Gastrocnemius medialis (tissue), 4 donors: ENCODE results near the gene BANF2. TPM values are rescaled to one million over a fixed set of nuclear protein-coding genes. Genes with fewer than 3 reads are reported as not detected.

Experiments used
- ATAC-seq, 2 donors: fragments of 150-250 bp; one replicate each; pipeline ENCODE4 v1.9.1; 2016
- DNase-seq, 2 donors: peaks; one replicate each; pipeline ENCODE4 v3.0.0-alpha.2; 2019
- H3K27ac ChIP-seq, 4 donors: fragments of 200-600 bp; sonication (generic); 1 replicate in 1 of 4; 2 replicates in 3 of 4; pipeline ENCODE4 v1.5.1; 2016 to 2018; ENCODE audit warnings: mild to moderate bottlenecking in 2 of 4, moderate library complexity in 1 of 4
- H3K27me3 ChIP-seq, 3 donors: fragments of 200-600 bp; sonication (generic) in 2 of 3; 1 replicate in 1 of 3; 2 replicates in 2 of 3; pipeline versions ENCODE4 v1.5.1 to v1.6.0; 2016 to 2019; ENCODE audit warnings: mild to moderate bottlenecking in 1 of 3, moderate library complexity in 1 of 3
- H3K36me3 ChIP-seq, 2 donors: fragments of 200-600 bp; sonication (generic) in 1 of 2; one replicate each; pipeline ENCODE4 v1.5.1; 2017 to 2018
- H3K4me1 ChIP-seq, 2 donors: fragments of 200-600 bp; sonication (generic) in 1 of 2; one replicate each; pipeline ENCODE4 v1.5.1; 2016 to 2017; ENCODE audit warnings: mild to moderate bottlenecking in 2 of 2
- H3K4me3 ChIP-seq, 4 donors: fragments of 200-600 bp; sonication (generic) in 3 of 4; 1 replicate in 1 of 4; 2 replicates in 3 of 4; pipeline ENCODE4 v1.5.1; 2016 to 2019; ENCODE audit warnings: mild to moderate bottlenecking in 2 of 4
- H3K9me3 ChIP-seq, 3 donors: fragments of 200-600 bp; sonication (generic) in 2 of 3; 1 replicate in 1 of 3; 2 replicates in 2 of 3; pipeline ENCODE4 v1.5.1; 2016 to 2019
- POLR2A ChIP-seq, 2 donors: fragments of 450-650 bp; IDR thresholded peaks; one replicate each; pipeline ENCODE4 v1.6.1; 2017; ENCODE audit warnings: antibody characterized with exemption in 2 of 2, mild to moderate bottlenecking in 2 of 2, moderate library complexity in 2 of 2
- in situ Hi-C, 4 donors: fragments of 200-750 bp; cut with MboI; loops; one replicate each; pipeline versions ENCODE4 v1.15.0 to v1.8.0; 2017; ENCODE audit warnings: low sequenced_read_pairs in 4 of 4
- intact Hi-C: fragments of 100-400 bp; cut with DNase I; formaldehyde crosslinking; loops from one replicate; pipeline ENCODE4 v1.15.1; 2023; ENCODE audit warnings: low total_unique reads
- total RNA-seq, 4 donors: library from RNA; depleted of rRNA; stranded (reverse); fragments of >200 nt; gene quantifications; one replicate each; pipeline versions ENCODE4 v1.1.0 to v1.2.3, GENCODE V29; 2016
- TF ChIP-seq, protein P1 (sequence below), 5 experiments: fragments of 450-650 bp in 3 of 5; fragments of 200-600 bp in 2 of 5; sonication (generic) in 2 of 5; IDR thresholded peaks in 4 of 5; conservative IDR thresholded peaks in 1 of 5; 1 replicate in 4 of 5; 2 replicates in 1 of 5; pipeline ENCODE4 v1.5.1; 2016 to 2019; ENCODE audit warnings: antibody characterized with exemption in 5 of 5, mild to moderate bottlenecking in 3 of 5, moderate library complexity in 3 of 5

BANF2 gene
- total RNA-seq, 4 donors from 2014 or later: not detected

DNA sequence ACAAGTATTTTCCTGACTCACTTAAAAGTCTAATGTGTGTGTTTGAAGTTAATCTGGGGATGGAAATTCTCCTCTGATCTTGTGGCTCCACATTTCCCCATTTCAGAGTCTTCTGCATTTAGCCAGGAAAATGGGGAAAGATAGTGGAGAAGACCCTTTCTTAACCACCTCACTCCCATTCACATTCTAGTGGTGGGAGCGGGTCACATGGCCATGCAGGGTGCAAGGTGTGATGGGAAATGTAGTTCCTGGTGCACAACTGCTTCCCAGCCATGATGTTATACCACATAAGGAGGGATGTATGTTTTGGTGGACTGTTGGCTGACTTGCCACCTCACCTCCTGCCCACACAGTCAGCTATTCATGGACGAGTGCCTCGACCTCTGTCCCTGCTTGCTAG, 61.8 kb downstream of the BANF2 start:
- Histone ChIP-seq H3K4me3 (no peak overlapping the region), H3K4me1 (no peaks in the 10 kb centered on the region), H3K27me3 (no peaks in the 10 kb centered on the region), H3K36me3 (no peaks in the 10 kb centered on the region), H3K9me3 (peaks cover 0 to 8% (median 0%) of the 10 kb centered on the region in 3 donors), H3K27ac (no peak overlapping the region)
- intact Hi-C loops (no loop called here), in situ Hi-C loops (loop anchor here in 1 of 4 donors (25.0 kb wide), 1 partner anchor 99 kb away; no protein-coding TSS in a partner anchor)
- no peak for ATAC-seq
- DNase-seq: no peak
- TF ChIP-seq, protein P1, sequence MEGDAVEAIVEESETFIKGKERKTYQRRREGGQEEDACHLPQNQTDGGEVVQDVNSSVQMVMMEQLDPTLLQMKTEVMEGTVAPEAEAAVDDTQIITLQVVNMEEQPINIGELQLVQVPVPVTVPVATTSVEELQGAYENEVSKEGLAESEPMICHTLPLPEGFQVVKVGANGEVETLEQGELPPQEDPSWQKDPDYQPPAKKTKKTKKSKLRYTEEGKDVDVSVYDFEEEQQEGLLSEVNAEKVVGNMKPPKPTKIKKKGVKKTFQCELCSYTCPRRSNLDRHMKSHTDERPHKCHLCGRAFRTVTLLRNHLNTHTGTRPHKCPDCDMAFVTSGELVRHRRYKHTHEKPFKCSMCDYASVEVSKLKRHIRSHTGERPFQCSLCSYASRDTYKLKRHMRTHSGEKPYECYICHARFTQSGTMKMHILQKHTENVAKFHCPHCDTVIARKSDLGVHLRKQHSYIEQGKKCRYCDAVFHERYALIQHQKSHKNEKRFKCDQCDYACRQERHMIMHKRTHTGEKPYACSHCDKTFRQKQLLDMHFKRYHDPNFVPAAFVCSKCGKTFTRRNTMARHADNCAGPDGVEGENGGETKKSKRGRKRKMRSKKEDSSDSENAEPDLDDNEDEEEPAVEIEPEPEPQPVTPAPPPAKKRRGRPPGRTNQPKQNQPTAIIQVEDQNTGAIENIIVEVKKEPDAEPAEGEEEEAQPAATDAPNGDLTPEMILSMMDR (IDR thresholded peaks at IDR 0.05 in 4 of 5, conservative IDR thresholded peaks at IDR 0.05 in 1 of 5): no peak
- TF ChIP-seq POLR2A (IDR thresholded peaks at IDR 0.05): no peak

- intact Hi-C loops: no loop called here
- in situ Hi-C loops: loop anchor here in 1 of 4 donors (25.0 kb wide), 1 partner anchor 100 kb away; no protein-coding TSS in a partner anchor
- H3K36me3 ChIP-seq: no peaks in the 10 kb centered on the region
- H3K4me1 ChIP-seq: no peaks in the 10 kb centered on the region
- DNase-seq (no peak), ATAC-seq (no peak)
- peaks cover 0 to 8% (median 0%) of the 10 kb centered on the region in 3 donors for H3K9me3 ChIP-seq
- TF ChIP-seq POLR2A (IDR thresholded peaks at IDR 0.05): no peak
- TF ChIP-seq, protein P1 (IDR thresholded peaks at IDR 0.05 in 4 of 5, conservative IDR thresholded peaks at IDR 0.05 in 1 of 5): no peak
- no peak overlapping the region for H3K27ac ChIP-seq
- H3K4me3 ChIP-seq: no peak overlapping the region
- no peaks in the 10 kb centered on the region for H3K27me3 ChIP-seq
Measured at GRCh38 chr20:17762243-17762872, 62.6 kb downstream of the BANF2 start.

DNA sequence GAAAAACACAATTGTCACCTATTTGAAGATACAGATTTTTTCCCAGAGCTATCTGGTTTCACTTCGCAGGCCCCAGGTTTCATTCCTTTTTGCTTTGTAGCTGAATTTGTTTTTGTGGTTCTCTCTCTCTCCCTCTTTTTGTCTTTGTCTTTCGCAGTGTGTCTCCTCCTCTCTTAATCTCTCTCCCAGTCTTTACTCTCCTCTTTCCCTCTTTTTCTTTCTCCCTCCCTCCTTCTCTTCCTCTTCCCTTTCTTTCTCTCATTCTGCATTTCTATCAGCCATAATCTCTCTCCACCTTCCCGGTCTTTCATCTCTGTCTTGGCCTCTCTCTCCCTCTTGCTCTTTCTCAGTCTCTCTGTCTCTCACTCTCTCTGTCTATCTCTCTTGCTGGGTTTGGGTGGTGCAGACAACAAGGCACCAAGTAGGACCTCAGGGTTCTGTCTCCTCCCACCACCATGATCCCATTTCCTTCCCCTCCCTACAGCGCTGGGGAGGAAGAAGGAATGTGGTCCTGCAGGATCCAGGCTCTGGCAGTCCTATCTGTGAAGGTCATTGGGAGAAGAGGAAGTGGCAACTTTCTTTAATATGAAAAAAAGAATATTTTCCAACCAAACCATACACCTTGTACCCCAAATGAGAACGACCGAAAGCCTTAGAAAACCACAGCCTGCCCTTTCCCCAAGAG, 63.2 kb downstream of the BANF2 start:
- Histone ChIP-seq H3K9me3 (peaks cover 0 to 6% (median 0%) of the 10 kb centered on the region in 3 donors), H3K4me1 (no peaks in the 10 kb centered on the region), H3K36me3 (no peaks in the 10 kb centered on the region), H3K4me3 (no peak overlapping the region), H3K27ac (no peak overlapping the region), H3K27me3 (no peaks in the 10 kb centered on the region)
- DNase-seq (no peak), ATAC-seq (no peak)
- in situ Hi-C loops (loop anchor here in 1 of 4 donors (25.0 kb wide), 1 partner anchor 101 kb away; no protein-coding TSS in a partner anchor), intact Hi-C loops (no loop called here)
- TF ChIP-seq, protein P1 (IDR thresholded peaks at IDR 0.05 in 4 of 5, conservative IDR thresholded peaks at IDR 0.05 in 1 of 5): no peak
- no peak for TF ChIP-seq POLR2A (IDR thresholded peaks at IDR 0.05)

DNA sequence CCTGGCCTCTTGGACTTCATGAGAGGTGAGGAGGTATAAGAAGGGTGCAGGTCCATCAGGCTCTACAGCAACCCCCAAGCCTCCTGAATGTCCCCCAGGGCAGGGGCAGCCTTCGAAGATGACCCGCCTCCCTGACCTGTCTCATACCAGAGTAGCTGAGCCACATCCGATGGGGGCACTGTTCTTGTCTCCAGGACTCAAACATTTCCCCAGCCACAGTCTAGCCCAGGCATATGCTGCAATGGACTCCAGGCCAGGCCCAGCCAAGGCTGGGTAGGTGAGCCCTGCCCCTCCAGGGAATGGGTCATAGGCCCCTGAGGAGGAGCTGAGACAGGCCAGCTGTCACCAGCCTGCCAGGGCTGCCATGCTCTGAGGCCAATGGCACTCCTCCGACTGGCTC, 65.3 kb downstream of the BANF2 start:
- H3K27ac ChIP-seq: no peak overlapping the region
- no peaks in the 10 kb centered on the region for H3K27me3 ChIP-seq
- ATAC-seq: no peak
- no peaks in the 10 kb centered on the region for H3K4me1 ChIP-seq
- H3K9me3 ChIP-seq: no peaks in the 10 kb centered on the region
- TF ChIP-seq POLR2A (IDR thresholded peaks at IDR 0.05): no peak
- in situ Hi-C loops (loop anchor here in 1 of 4 donors (25.0 kb wide), 1 partner anchor 103 kb away; no protein-coding TSS in a partner anchor), intact Hi-C loops (no loop called here)
- no peak overlapping the region for H3K4me3 ChIP-seq
- H3K36me3 ChIP-seq: no peaks in the 10 kb centered on the region
- no peak for DNase-seq

GRCh38 chr20:17765584-17765983, 65.8 kb downstream of the BANF2 start:
- no peaks in the 10 kb centered on the region for H3K36me3 ChIP-seq
- in situ Hi-C loops: loop anchor here in 1 of 4 donors (25.0 kb wide), 1 partner anchor 103 kb away; no protein-coding TSS in a partner anchor
- no peaks in the 10 kb centered on the region for H3K27me3 ChIP-seq
- ATAC-seq: no peak
- no peak overlapping the region for H3K4me3 ChIP-seq
- TF ChIP-seq POLR2A (IDR thresholded peaks at IDR 0.05): no peak
- TF ChIP-seq, protein P1 (IDR thresholded peaks at IDR 0.05 in 4 of 5, conservative IDR thresholded peaks at IDR 0.05 in 1 of 5): no peak
- H3K27ac ChIP-seq: no peak overlapping the region
- no peaks in the 10 kb centered on the region for H3K9me3 ChIP-seq
- DNase-seq: no peak
- intact Hi-C loops: no loop called here
- no peaks in the 10 kb centered on the region for H3K4me1 ChIP-seq
